NCI-H446 (cell line): ENCODE measurements around the gene VMO1.
"Not testable (repeated sequence)": the region's sequence is repeated elsewhere in the genome, so short reads cannot be mapped to it uniquely, and the experiment has no call there.

Experiments
- DNase-seq, 2 experiments: peaks; one replicate each; lab custom pipeline; 2025; lab: John Stamatoyannopoulos, UW

Gene VMO1, protein sequence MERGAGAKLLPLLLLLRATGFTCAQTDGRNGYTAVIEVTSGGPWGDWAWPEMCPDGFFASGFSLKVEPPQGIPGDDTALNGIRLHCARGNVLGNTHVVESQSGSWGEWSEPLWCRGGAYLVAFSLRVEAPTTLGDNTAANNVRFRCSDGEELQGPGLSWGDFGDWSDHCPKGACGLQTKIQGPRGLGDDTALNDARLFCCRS

DNA sequence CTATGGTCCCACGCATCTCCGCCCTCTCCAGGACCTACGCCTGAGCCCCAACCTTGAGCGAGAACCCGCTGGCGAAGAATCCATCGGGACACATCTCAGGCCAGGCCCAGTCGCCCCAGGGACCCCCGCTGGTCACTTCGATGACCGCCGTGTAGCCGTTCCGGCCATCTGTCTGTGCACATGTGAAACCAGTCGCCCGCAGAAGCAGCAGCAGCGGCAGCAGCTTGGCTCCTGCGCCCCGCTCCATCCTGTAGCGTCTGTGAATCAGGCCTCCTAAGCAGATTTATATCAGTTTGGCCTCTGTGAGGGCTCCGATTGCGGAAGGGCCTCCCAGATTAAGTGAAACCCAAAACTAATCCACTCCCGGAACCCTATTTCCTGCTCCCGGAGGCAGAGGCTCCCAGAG is at the start of gene VMO1:
Gene VMO1 (minus strand): TSS at position 259 of the 406 bp plus-strand sequence. CDS start 12 bp downstream, at position 247.
- no peak for DNase-seq

DNA sequence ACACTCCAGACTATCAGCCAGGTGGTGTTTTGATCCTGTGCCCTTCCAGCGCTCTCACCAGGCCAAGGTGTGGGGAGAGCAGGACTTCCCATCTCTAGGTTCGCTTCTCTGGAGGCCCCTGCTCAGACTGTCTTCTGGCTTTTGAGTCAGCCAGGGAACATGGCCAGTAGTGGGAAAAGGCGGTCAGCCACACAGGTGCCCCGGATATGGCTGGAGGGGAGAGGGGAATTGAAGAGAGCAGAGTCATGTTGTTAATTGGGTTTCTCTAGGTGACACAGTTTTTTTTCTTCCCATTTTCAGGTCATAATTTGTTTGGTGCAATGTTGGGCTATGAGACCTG is 48.5 kb upstream of the VMO1 start:
- no peak for DNase-seq

DNA sequence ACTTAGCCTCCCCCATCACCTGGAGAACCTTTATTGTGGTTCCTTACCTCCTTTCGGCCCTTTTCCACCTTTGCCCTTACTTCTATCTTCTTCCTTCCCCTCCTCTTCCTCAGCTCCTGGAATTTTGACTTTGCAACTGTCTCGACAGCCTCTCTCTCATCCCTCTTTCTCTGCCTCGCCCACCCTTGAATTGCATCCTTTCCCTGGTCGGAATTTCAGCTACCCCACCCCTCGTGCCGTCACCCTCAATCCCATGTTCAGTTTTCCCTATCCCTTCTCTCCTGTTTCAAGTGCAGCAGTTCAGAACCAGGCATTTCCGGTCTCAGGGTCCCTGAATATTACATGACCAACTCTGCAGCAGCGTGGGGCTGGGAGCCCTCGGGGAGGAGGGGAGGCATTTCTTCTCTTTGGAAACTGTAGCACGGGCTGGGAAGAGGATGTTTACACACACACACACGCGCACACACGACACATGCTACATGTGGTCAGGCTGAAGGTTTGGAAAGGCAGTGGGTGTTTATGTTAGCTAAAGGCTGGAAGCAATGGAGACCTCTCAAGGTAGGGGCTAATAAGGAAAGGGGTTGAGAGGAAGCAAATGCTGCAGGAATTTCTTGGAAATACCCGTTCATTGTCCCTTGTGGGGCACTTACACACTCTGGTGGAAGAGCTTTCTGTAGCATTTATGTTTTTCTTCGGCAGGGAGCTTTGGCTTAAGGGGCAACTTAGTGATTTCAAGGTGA is 47.9 kb upstream of the VMO1 start:
- DNase-seq, result no peak

DNA sequence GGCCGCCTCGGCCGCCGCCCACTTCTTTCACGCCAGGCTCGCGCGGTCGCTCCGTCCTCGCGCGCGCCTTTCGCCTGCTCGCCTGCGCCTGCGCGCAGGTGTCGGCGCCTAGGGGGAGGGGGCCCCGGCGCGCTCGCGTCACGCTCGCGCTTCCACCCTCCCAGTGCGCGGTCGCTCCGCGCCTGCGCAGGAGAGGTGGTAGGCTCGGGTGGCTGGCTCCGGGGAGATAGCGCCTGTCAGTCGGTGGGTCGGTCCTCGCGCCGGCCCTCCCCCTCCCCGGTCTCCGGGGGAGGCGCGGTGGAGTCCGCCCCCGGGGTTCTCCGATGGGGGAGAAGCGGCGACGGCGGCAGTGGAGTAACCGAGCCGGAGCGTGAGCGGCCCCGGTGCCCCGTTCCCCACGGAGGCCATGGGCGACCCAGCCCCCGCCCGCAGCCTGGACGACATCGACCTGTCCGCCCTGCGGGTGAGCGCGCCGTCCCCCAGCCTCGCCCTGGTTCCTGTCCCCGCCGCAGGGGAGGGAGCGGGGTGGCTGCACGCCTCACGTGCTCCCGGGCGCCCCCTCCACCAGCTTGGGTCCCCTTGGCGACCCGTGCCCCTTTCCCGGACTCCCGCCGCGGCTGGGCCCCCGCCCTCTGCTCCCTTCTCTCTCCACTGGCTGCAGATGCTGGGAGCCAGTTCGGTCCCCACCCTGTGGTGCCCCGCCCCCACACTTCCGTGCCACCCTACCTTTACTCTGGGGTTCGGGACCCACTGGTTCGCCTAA is 47.2 kb upstream of the VMO1 start, which contains the start of gene MINK1:
Gene MINK1 (plus strand): TSS at position 163 of the 763 bp plus-strand sequence. CDS start 244 bp downstream, at position 407.
- peak; percentile 71 to 95 for DNase-seq

DNA sequence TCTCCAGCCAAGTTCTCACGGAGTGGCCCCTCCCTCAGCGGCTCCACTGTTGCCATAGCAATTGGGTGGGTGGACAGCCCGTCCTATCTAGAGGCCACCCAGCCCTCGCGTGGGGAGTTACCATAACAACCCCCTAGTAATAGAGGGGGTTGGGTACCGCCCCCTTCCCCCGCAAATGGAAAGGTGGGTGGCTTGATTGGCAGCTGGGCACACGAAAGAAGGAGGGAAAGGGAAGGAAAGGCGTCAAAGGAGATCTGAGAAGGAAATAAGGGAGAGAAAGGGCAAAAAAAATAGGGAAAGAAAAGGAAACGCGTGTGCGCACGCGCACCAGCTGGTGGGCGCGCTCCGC is 46.6 kb upstream of the VMO1 start:
- not testable (repeated sequence) for DNase-seq

DNA sequence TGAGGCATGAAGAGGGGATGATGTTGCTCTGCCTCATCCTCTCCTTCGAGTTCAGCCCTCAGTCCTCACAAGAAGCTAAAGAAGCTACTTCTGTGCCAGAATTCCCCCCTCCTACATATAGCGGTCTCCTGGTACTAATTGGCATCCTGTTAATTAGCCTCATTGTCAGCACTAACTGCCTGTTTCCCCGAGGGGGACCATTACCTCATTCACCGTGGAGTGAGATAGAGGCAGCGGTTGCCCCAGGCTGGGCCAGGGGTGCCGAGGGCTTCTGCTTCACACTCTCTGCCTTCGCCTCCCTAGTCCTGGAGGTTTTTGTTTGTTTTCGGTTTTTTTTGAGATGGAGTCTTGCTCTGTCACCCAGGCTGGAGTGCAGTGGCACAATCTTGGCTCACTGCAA is 41.2 kb upstream of the VMO1 start:
- DNase-seq, result no peak

DNA sequence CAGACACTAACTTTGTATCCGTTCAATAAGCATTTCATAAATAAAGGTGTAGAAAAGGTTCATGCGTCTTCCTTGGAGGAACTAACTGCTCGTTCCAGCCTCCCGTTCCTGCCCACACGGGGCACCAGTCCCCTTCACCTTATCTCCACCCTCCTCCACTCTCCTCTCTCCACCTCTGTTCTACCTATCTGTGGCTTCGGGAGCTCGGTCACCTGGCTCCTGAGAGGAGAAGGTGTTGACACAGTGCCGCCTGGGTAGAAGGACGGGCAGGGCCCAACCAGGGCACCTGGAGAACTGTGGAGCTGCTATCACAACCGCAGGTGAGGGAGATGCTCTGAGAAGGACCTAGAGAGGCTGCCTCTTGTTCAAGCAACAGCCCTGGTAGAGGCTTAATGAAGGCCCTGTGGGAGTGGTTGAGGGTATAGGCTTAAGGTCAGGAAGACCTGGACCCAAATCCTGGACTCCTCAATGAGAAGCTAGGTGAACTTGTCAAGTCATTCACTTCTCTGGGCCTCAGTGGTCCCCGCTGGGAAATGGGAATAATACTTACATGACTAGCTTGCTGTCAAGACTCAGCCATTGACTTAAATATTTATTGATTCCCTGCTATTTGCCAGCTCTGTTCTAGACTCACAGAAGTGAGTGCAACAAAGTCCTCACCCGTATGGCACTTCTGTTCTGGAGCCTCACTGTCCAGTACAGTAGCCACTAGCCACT is 37.4 kb upstream of the VMO1 start:
- DNase-seq, result no peak

DNA sequence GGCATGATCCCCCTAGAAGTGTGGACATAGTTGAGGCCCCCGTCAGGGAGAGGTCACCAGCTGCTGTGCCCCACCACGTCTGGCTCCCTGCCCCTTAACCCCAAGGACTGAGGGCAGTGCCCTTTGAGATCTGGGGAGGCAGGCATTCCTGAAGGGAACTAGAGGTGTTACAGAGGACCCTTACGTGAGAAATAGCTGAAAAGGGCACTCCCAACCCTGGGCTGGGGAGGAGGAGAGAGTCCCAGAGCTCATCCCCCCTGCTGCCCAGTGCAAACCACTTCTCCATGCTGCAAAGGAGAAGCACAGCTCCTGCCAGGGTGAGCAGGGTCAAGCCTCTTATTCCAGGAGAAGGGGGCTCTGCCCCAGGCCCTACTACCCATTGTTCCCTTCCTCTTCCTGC is 36.7 kb upstream of the VMO1 start:
- DNase-seq, result no peak

DNA sequence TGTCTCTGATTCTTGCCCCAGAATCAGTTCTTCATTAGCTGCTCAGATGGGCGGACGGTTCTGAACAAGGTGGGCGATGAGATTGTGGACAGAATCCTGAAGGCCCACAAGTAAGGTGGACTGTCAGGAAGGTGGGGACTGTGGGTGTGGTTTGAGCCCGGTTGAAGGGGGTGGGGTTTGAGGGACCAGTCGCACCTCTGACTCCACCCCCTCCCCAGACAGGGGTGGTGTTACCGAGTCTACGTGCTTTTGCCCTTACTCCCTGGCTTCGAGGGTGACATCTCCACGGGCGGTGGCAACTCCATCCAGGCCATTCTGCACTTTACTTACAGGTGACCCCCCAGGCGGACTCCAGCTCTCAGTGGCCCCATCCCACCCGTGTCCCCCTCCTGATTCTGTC is 32.1 kb upstream of the VMO1 start:
- DNase-seq, result no peak

DNA sequence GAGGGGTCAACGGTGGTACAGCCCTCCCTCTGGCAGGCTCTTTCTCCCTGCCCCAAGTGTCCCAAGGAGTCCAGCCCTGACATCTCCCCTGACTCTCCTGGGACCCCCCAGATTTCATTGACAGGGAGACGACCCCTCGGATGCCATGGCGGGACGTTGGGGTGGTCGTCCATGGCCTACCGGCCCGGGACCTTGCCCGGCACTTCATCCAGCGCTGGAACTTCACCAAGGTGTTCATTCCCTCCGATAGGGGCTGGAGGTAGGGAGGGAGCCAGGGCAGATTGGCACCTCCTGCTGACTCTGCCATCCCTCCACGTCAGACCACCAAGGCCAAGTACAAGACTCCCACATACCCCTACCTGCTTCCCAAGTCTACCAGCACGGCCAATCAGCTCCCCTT is 30.7 kb upstream of the VMO1 start:
- no peak for DNase-seq

DNA sequence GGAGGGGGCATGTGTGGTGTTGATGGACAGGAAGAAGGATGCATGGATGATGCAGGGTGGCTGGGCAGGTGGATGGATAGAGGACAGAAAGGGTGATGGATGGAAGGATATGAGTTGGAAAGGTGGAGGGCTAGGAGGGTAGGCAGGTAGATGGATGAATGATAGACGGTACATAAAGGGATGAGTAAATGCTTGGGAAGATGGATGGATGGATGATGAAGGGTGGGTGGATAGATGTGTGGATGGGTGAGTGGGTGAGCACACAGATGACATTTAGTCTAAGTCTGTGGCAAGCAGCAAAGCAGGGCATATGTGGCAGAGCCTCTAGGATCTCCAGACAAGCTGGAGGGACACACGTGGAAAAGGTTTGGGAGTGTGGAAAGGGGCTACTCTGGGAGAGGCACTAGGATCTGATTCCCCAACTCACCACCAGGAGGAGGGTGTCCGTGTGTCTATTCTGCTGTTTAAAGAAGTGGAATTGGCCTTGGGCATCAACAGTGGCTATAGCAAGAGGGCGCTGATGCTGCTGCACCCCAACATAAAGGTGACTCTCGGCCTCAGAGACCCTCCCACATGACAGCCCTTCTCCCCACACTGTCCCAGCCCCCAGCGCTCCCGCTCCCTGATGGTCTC is 29.0 kb upstream of the VMO1 start:
- no peak for DNase-seq

DNA sequence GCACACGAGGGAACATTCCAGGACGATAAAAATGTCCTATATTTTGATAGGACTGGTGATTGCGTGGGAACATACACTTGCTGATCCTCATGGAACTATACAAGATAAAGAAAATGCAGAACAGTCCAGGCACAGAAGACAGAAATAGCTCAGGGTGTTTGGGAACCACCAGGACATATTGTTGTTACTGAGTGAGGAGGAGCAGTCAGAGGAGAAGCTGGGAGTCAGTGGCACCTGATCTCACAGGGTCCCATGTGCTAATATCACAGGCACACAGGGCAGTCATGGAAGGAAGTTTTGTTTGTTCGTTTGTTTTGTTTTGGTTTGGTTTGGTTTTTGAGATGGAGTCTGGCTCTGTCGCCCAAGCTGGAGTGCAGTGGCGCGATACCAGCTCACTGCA is 26.5 kb upstream of the VMO1 start:
- no peak for DNase-seq

DNA sequence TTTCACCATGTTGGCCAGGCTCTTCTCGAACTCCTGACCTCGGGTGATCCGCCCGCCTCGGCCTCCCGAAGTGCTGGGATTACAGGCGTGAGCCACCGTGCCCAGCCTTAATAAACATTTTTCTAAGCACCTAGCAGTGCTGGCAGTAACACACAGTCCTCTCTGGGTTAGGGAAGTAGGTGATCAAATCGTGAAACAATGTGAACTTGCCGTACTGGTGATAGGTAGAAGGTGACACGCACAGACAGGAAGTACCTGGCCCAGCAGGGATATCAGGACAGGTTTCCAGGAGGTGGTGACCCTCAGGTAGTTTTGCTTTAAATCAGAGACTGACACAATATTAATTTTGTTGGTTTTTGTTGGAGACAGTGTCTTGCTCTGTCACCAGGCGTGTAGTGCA is 25.3 kb upstream of the VMO1 start:
- no peak for DNase-seq

DNA sequence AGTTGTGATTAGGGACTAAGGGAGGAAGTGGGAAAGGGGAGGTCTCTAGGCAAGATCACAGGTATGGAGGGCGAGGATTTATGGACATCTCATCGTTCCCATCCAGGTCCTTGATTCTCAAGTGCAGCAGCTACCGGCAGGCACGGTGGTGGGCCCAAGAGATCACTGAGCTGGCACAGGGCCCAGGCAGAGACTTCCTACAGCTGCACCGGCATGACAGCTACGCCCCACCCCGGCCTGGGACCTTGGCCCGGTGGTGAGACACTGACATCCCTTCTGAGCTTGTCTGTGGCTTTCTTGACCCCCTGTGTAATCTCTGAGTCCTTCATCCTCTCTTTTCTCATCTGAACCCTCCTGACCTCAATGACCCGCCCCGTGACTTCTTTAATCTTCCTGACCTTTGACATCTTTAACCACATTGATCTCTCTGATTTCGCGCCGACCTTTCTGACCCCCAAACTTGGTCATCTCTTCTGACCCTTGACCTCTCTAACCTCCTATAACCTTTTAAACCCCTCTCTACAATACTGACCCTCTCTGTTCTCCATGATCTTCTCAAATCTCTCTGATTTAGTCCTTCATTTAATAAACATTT is 24.6 kb upstream of the VMO1 start:
- no peak for DNase-seq

DNA sequence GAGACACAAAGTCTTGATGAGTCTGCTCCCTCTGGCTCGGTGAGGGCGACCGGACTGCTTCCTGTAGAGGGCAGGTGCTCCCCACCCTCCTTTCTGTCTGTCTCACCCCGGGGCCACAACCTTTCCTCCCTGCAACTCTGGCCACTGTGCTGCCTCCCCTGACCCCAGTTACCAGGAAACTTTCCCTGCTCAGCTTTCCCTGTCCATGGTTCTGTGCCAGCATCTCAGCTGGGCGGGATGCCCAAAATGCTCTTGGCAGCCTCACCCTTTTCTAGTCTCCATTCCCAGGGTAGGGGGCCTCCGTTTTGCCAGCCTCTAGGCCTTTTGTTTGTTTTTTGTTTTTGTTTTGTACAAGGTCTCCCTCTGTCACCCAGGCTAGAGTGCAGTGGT is 22.2 kb upstream of the VMO1 start:
- peak; percentile 65 to 88 for DNase-seq

DNA sequence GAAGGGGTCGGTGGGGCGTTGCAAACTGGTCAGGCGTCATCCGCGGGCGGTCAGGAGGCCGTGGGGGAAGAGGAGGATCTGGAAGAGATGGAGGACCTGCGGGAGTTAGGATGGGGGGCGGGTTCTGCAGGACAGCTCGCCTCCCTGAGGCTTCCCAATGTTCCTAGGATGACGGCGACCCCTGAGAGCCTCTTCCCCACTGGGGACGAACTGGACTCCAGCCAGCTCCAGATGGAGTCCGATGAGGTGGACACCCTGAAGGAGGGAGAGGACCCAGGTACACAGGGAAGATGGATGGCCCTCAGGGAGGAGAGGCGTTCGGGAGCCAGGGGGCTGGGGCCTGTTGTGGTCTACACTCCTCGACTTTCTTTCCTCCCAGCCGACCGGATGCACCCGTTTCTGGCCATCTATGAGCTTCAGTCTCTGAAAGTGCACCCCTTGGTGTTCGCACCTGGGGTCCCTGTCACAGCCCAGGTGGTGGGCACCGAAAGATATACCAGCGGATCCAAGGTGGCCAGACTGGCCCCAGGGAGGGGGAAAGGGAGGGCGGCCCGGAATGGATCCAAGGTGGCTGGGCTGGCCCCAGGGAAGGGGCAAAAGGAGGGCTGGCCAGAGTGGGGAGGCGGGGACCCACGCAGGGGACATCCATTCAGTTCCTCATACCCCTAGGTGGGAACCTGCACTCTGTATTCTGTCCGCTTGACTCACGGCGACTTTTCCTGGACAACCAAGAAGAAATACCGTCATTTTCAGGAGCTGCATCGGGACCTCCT is 21.6 kb upstream of the VMO1 start:
- no peak for DNase-seq

DNA sequence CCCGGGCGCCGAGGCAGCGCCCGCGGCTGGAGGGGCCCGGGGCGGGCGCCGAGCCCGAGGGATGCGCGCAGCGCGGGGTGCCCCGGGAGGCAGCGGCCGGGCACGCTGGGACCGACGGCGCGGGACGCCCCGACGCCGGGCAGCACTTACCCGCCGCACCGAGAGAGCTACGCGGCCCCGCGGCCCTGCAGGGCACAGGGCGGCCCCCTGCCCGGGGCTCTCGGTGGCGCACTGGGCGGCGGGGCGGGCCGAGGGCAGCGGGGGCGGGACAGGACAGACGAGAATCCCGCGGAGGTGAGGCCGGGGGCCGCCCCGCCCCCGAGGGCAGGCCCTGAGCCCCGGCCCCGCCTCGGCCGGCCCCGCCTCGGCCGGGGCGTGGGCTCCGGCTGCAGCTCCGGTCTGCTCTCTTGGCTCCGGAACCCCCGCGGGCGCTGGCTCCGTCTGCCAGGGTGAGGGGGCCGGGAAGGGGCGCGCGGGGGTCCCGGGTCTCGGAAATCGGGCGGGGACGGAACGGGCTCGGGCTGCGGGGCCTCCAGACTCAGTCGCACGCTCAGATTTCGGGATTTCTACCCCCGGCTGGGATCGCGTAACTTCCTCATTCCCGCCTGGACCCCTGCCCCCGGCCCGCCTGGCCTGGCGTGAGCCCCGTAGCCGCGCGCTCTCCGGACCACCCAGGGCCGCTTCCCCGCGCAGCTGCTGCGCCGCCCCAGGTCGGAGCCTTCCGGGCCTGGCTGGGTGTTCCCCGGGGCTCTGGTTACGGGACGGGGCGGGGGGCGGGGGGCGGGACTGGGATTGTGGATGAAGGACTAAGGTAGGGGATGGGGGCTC is 20.8 kb upstream of the VMO1 start, which contains the start of gene PLD2:
Gene PLD2 (plus strand): TSS at position 376 of the 828 bp plus-strand sequence. CDS start 621 bp downstream, outside the sequence.
- peak; percentile 46 to 88 for DNase-seq

DNA sequence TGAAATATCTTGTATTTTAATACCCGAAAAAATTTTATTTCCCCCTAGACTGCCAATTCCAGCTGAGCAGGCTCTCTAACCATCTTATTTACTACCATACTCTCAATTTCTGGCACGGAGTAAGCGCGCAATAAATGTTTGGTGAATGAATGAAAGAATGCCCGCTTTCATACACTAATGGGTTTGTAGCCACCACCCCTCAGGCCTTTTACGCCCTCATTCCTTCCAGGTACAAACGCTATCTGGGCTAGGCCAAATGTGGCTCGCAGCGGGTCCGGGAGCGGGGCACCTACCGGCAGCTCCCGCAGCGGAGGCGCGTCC is 20.3 kb upstream of the VMO1 start:
- no peak for DNase-seq

DNA sequence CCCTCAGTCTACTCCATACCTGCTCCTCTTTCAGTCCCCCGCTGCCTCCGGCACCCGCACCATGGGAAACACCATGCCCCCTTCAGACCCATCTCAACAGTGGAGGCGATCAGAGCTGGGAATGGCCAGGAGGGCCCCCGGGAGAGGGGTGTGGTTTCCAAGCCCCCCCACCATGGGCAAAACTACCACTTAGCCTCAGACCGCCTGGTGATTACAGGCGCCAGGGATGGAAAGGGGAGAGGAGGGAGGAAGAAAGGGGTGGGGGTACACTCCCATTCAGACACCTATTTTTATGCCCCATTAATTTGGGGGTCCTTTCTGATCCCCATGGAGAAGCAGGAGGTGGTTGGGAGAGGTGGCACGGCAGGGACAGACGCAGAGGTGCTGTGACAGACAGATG is 16.1 kb upstream of the VMO1 start, which contains the start of gene C17orf114:
Gene C17orf114 (minus strand): TSS at position 101 of the 400 bp plus-strand sequence.
- DNase-seq, result no peak
